Activated CD4-positive, alpha-beta T cell treated with anti-CD3 and anti-CD28 coated beads, Interleukin-2, amount 50 U/mL, for 24 hours (primary cell): ENCODE results near the gene RABL6.

Experiments
- DNase-seq, 2 donors: peaks; one replicate each; pipeline ENCODE4 v3.0.0-alpha.2; 2020; ENCODE audit warnings: low read depth in 1 of 2, low spot score in 1 of 2

RABL6 gene

DNA sequence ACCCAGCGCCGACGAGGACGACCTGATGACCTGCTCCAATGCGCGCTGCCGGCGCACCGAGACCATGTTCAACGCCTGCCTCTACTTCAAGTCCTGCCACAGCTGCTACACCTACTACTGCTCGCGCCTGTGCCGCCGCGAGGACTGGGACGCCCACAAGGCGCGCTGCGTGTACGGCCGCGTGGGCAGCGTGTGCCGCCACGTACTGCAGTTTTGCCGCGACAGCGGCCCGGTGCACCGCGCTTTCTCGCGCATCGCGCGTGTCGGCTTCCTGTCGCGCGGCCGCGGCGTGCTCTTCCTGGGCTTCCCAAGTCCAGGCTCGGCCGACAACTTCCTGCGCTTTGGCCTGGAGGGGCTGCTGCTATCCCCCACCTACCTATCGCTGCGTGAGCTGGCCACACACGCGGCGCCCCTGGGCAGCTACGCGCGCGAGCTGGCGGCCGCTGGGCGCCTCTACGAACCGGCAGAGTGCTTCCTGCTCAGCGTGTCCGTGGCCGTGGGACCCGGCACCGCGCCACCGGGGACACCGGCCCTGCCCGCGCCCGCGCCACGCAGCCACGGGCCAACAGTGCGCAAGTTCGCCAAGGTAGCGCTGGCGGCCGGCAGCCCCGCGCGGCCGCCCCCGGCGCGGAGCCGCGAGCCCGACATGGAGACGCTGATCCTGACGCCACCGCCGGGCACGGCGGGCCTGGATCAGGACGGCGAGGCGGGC lies 38.8 kb downstream of the RABL6 start:
- DNase-seq: no peak

DNA sequence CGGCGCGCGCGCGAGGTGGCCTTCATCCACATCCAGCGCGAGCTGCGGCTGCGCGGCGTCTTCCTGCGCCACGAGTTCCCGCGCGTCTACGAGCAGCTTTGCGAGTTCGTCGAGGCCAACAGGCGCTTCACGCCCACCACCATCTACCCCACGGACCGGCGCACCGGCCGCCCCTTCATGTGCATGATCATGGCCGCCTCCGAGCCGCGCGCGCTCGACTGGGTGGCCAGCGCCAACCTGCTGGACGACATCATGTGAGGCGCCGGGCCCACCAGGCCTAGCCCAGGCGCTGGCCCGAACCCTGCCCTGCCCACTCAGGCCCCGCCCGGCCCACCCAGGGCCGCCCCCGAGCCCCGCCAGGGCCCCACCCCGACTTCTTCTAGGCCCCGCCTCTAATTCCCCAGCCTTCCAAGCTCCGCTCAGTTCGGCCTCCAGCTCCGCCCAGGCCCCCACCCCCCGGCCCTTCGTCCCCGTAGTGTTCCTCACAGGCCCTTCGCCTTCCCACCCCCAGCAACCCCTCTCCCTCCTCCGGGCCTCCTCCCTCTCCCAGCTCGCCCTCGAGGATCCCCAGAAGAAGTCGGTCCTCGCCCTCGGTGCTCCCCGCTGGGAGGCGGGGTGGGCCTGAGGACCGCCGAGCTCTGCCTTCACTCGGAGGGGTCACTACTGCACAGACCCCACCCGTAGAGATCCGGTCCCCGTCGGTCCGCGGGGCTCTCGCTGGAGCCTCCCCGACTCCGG lies 39.5 kb downstream of the RABL6 start:
- no peak for DNase-seq

DNA sequence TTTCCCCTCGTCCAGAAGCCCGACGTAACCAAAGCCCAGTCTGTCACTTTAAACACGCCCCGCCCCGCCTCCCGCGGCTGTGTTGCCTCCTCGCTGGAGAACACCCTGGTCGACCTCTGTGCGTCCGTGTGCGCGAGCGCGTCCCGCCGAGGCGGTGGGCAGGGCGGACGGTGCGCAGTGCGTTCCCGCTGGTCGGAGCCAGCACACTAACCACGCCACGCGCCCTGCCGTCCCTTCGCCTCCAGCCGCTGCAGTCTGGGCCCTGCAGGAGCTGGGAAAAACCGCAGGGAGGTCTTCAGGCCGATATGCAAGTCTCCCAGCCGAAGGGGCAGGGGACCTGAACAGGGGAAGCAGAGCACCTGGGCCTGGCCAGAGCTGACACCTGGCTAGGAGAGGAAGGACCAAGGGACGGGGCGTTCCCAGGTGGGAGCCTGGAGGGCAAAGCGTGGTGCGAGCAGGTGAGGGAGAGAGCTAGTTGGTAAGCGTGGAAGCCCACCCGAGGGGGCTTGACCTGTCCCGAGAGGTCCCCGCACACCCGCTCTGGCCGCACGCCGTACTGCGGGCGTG lies 40.2 kb downstream of the RABL6 start:
- DNase-seq: peak; percentile 52 to 63

DNA sequence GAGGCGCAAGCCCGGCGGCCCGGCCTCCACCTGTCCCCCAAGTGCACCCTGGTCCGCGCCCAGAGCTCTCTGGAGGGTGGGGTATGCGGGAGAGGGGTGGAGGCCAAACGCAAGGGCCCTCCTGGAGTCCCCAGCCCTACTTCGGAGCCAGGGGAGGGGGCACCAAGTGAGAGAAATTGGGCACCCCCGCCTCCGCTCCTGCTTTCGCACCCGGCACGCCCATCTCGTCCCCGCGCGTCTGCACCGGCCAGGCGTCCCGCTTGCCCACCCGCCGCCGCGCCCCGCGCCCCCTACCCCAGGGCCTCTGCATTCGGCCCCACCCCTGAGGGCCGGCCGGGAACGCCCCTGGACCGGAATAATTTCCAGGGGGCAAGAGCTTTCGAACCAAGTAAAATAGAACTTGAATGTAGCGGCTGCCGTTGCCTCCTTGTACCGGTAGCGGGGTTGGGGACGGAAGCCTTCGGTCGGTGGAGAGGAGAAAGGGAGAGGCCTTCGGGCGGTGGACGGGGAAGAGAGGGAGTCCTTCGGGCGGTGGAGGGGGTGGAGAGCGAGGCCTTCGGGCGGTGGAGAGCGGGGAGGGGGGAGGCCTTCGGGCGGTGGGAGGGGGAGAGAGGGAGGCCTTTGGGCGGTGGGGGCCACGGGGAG lies 40.8 kb downstream of the RABL6 start:
- no peak for DNase-seq

DNA sequence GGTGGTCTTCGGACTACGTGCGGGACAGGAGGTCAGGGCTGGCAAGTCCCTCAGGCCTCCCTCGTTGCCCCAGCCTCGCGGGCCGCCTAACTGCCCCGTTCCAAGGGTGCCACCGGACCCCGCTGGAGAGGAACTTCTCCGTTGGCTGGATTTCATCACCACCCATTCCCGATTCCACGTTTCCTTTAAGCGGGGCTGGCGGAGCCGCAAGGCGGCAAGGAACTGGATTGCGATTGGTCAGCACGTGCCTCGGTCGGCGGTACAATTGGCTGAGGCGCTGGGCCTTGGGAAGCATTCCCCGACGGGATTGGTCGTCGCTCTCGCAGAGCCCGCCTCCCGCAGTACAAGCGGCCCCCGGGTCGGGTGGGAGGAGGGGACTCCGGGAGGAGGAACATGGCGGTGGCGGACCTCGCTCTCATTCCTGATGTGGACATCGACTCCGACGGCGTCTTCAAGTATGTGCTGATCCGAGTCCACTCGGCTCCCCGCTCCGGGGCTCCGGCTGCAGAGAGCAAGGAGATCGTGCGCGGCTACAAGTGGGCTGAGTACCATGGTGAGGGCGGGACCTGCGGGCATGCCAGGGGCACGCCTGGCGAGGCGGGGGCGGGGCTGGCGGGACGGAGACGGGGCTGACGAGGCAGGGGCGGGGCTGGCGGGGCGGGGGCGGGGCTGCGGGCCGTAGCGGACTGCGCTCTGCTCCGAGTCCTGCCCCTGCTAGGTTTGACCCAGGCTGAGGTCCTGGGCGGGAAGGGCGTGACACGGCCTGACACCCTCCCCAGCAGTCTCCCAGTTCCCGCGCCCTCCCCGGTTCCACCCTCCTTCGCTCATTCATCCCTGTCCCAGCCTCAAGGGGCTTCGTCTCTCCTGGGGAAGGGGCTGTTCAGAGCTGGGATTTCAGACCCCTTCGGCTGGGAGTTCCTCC lies 41.6 kb downstream of the RABL6 start, which contains the start of gene PHPT1:
PHPT1 (plus strand) TSS at position 372 of the 922 bp plus-strand sequence; CDS start at position 394, 22 bp downstream.
- peak; percentile 95 to 96 for DNase-seq

DNA sequence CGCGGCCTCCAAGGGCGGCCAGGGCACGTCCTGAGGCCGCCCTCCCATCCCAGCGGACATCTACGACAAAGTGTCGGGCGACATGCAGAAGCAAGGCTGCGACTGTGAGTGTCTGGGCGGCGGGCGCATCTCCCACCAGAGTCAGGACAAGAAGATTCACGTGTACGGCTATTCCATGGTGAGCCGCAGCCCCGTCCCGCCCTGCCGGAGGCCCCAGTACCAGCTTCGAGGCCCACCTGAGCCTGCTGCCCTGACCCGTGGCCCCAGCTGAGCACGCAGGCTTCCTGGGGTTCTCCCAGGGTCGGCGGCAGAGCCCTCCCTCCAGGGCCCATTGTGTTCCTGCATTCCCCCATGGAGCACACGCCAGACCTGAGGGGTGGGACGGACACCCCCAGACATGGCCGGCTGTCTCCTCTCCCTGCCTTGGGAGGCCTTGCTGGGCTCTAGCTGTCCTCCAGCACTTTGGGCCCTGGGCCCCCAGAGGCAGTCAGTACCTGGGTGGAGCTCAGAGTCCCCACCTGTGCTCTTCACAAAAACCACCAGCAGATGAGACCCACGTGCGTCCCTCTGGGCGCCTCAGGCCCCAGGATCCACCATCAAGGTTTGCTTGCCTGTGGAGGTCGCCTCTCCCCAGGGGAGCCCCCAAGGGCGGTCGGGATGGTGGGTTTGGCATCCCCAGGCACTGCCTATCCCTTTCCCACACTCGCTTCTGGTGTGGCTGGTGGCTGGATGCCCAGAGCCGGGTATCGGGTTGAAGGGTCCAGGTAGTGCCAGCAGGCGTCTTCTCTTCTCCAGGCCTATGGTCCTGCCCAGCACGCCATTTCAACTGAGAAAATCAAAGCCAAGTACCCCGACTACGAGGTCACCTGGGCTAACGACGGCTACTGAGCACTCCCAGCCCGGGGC lies 42.5 kb downstream of the RABL6 start:
- no peak for DNase-seq

DNA sequence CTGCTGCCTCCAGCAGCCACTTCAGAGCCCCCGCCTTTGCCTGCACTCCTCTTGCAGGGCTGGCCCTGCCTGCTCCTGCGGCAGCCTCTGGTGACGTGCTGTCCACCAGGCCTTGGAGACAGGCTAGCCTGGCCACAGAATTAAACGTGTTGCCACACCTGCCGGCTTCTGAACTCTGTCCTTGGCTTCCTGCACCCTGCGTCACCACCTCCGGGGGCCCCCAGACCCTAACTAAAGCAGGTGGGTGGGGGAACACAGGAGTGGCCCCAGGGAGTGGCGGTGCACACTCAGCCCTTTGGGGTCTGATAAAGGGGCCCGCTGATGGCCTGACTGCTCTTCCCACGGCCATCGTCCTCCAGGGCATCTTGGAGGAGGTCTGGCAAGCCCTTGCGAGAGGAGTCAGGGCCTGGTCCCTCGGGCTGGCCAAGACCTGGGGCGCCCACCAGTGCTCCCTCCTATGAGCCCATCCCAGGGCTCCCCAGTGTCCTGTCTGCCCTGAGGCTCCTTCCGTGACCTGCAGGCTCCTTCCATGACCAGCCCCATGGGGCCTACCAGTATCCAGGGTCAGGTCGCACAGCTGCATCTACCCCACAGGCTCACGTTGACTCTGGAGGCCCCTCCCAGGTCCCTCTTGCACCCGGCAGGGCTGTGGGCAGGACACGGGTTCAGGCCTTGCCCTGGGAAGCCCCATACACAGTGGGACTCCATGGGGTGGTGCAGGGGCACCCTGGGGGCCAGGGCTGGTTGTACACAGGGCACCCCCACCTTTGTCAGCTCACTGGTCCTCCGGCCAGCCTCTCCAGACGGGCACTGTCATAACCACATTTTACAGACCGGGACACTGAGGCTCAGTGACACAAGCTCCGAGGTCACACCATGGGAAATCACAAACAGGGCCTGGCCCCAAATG lies 43.4 kb downstream of the RABL6 start:
- no peak for DNase-seq

DNA sequence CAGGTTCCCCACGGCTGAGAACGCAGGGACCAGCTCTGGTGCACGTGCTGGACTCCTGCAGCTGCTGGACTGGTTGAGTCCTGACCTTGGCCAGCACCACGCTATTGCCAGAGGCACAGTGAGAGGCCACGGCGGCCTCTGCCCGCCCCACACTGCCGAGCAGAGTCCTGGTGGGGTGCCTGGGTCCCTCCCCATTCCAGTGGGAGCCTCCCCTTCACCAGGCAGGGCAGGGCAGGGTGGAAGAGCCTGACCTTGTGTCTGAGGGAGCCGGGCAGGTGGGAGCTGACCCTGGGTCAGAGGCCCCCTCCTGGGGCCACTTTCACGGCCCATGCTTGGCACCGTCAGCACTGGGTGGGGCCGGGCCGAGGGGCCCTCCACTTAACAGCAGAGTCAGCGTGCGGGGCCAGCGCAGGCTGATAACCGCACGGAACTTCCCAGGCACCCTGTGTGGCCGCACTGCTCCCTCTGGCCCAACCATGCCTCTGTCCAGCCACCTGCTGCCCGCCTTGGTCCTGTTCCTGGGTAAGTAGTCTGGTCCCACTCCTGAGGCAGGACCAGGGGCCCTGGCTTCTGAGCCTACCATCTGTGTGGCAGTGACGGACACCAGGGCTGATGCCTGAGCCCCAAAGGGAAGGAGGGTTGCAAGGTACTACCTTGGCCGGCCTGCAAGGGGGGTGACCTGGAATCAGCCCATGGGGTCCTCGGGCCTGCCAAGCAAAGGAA lies 44.4 kb downstream of the RABL6 start, which contains the start of gene MAMDC4:
MAMDC4 (plus strand) TSS at position 406 of the 723 bp plus-strand sequence; CDS start at position 477, 71 bp downstream.
- DNase-seq: no peak

DNA sequence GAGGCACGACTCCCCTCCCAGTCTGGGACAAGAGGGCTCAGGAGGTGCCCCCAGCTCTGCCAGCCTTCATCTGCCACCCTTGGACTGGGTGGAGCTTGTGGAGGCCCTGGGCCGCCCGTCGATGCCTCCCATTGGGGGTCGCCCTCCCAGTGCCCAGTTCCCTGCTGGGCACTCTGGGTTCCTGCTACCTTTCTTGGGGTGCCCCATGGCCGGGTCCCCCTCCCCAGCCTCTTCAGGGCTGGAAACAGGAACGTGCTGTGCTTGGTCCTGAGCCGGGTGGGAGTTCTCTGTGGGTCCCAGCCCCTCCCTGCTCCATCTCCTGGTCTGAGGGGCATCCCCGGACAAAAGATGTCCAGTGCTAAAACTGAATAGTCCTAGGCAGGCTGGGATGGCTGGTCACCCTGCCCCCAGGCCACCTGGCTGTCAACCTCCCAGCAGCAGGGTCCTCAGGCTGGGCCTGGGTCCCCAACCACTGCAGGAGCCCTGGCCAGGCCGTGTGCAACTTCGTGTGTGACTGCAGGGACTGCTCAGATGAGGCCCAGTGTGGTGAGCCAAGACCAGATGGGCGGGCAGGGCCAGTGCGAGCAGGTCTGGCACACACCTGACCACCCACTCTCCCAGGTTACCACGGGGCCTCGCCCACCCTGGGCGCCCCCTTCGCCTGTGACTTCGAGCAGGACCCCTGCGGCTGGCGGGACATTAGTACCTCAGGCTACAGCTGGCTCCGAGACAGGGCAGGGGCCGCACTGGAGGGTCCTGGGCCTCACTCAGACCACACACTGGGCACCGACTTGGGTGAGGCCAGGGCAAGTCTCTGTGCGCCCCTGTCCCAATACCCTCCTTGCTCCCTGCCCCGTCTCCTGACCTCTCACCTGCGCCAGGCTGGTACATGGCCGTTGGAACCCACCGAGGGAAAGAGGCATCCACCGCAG lies 45.2 kb downstream of the RABL6 start:
- DNase-seq: no peak

DNA sequence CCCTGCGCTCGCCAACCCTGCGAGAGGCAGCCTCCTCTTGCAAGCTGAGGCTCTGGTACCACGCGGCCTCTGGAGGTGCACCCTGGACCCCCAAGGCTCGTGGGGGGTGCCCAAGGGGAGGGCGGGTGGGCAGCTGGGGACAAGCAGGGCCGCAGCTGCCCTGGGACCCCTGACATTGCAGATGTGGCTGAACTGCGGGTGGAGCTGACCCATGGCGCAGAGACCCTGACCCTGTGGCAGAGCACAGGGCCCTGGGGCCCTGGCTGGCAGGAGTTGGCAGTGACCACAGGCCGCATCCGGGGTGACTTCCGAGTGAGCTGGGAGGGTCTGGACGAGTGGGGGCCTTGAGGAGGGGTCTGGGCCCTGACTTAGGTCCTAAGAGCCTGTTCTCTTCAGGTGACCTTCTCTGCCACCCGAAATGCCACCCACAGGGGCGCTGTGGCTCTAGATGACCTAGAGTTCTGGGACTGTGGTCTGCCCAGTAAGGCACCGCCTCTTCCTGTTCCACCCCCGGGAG lies 45.9 kb downstream of the RABL6 start:
- DNase-seq: no peak

DNA sequence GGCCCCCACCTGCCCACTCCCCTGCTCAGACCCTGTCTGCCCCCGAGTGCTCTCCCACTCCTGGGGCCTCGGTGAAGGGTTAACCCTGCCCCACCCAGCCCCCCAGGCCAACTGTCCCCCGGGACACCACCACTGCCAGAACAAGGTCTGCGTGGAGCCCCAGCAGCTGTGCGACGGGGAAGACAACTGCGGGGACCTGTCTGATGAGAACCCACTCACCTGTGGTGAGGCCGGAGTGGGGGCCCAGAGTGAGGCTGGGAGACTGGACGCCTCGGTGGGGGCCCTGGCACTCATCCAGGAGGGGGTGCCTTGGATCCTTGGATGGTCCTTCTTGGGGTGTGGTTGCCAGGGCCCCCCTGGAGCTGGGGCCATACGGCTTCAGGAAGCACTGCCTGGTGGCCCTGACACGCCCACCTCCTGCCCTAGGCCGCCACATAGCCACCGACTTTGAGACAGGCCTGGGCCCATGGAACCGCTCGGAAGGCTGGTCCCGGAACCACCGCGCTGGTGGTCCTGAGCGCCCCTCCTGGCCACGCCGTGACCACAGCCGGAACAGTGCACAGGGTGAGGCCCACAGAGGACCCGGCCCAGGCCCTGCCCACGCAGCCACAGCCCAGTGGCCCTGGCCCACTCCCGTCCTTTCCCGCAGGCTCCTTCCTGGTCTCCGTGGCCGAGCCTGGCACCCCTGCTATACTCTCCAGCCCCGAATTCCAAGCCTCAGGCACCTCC lies 46.5 kb downstream of the RABL6 start:
- no peak for DNase-seq

DNA sequence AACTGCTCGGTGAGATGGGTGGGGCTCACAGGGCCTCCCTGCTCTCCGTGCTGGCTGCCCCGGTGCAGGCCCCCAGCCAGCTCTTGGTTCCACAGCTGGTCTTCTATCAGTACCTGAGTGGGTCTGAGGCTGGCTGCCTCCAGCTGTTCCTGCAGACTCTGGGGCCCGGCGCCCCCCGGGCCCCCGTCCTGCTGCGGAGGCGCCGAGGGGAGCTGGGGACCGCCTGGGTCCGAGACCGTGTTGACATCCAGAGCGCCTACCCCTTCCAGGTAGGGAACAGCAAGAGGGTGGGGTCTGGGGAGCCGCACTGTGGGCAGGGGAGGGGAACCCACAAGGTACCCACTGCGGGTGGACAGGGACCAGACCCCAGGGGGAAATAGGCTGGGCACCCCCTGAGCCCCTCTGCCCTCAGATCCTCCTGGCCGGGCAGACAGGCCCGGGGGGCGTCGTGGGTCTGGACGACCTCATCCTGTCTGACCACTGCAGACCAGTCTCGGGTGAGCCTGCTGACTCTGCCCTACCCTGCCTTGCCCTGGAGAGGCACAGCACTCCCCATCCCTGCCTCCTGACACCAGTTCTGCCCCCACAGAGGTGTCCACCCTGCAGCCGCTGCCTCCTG lies 47.2 kb downstream of the RABL6 start:
- no peak for DNase-seq

DNA sequence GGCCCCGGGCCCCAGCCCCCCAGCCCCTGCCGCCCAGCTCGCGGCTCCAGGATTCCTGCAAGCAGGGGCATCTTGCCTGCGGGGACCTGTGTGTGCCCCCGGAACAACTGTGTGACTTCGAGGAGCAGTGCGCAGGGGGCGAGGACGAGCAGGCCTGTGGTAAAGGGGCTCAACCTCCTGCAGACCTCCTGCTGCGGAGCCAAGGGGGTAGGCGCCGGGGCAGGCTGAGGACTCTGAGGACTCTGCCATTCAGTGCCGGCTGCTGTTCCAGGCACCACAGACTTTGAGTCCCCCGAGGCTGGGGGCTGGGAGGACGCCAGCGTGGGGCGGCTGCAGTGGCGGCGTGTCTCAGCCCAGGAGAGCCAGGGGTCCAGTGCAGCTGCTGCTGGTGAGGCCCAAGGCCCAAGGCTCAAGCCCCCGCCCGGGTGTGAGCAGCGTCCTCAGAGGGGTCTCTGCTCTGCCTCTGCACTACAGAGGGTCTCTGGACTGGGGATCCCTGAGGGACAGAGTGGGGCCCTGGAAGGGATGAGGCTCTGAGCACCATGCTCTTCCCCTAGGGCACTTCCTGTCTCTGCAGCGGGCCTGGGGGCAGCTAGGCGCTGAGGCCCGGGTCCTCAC lies 47.8 kb downstream of the RABL6 start:
- DNase-seq: no peak

DNA sequence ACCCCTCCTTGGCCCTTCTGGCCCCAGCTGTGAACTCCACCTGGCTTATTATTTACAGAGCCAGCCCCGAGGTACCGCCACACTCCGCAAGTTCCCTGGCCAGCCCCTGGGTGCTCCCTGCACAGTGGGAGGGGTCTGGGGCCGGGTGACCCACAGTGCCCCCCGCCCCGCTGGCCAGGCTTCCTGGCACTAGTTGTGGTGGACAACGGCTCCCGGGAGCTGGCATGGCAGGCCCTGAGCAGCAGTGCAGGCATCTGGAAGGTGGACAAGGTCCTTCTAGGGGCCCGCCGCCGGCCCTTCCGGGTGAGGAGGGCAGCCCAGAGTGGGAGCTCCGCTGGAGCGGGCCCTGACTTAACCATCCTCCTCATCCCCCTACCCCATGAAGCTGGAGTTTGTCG lies 48.3 kb downstream of the RABL6 start:
- no peak for DNase-seq

DNA sequence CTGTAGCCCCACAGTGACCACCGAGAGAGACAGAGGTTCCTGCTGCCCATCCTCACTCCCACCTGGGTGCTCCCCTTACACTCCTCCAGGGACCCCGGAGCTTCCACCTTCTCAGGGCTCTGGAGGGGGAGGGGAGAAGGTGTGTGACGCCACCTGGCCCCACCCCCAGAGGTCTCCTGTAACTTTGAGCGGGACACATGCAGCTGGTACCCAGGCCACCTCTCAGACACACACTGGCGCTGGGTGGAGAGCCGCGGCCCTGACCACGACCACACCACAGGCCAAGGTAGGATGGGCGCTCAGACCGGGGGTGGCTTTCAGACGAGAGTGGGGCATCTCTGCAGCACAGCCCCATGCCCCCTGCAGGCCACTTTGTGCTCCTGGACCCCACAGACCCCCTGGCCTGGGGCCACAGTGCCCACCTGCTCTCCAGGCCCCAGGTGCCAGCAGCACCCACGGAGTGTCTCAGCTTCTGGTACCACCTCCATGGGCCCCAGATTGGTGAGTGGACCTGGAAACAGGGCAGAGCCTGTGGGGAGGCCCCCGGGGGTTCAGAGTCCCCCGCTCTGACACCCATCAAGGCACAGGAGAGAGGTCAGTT lies 48.9 kb downstream of the RABL6 start:
- DNase-seq: no peak
